ENCODE measurements around the gene FBXL16.

DNA sequence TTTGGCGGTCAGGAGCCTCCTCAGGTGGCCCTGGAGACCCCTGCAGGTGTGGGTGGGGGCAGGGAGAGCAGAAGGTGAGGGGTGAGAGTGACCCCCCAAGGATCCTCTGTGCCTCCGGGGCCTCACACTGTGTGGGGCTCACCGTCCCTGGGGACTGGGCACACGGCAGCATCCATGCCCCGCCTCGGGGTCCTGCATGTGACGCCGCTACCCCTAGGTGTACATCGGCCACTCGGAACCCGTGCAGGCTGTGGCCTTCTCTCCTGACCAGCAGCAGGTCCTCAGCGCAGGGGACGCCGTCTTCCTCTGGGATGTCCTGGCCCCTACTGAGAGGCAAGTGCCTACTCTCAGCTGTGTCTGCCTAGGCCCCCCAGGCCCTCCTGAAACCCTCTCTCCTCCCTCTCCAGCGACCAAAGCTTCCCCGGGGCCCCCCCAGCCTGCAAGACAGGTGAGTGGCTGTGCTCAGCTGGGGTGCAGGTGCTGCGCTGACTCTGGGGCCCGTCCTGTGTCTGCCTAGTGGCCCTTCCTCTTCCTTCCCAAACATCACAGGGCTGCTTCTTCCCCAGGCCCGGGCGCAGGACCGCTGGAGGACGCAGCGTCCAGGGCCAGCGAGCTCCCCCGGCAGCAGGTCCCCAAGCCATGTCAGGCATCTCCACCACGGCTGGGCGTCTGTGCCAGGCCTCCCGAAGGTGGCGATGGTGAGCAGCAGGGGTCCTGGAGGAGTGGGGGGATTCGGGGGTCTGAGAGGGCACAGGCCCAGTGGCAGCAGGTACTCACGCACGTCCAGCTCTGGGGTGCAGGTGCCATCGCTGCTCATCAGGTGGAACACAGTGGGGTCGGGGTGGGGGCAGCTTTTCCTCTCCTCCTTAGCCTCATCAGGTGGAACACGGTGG, 46.7 kb downstream of the FBXL16 start:
- TF ChIP-seq, protein P1, sequence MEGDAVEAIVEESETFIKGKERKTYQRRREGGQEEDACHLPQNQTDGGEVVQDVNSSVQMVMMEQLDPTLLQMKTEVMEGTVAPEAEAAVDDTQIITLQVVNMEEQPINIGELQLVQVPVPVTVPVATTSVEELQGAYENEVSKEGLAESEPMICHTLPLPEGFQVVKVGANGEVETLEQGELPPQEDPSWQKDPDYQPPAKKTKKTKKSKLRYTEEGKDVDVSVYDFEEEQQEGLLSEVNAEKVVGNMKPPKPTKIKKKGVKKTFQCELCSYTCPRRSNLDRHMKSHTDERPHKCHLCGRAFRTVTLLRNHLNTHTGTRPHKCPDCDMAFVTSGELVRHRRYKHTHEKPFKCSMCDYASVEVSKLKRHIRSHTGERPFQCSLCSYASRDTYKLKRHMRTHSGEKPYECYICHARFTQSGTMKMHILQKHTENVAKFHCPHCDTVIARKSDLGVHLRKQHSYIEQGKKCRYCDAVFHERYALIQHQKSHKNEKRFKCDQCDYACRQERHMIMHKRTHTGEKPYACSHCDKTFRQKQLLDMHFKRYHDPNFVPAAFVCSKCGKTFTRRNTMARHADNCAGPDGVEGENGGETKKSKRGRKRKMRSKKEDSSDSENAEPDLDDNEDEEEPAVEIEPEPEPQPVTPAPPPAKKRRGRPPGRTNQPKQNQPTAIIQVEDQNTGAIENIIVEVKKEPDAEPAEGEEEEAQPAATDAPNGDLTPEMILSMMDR (IDR thresholded peaks at IDR 0.05) = no peak
- no peak for TF ChIP-seq POLR2A (IDR thresholded peaks at IDR 0.05)

Data from breast epithelium (tissue), 3 donors.